Liver (tissue), 9 donors: Measurements from ENCODE around the gene B4GALNT3. TPM values are rescaled to one million over a fixed set of nuclear protein-coding genes. Genes with fewer than 3 reads are reported as not detected.

Experiments used
- DNase-seq: peaks from one replicate; pipeline ENCODE4 v3.0.0-alpha.2; 2017; ENCODE audit warnings: low spot score
- H3K27ac ChIP-seq, 2 donors: one replicate each; pipeline ENCODE4 v1.7.0; 2013; ENCODE audit warnings: inconsistent platforms in 2 of 2, low read length in 2 of 2, control low read depth in 1 of 2, low read depth in 1 of 2, mild to moderate bottlenecking in 1 of 2
- H3K27me3 ChIP-seq, 4 donors: one replicate each; pipeline versions ENCODE4 v1.6.1 to v1.7.0; 2013; ENCODE audit warnings: low read length in 3 of 4, inconsistent platforms in 1 of 4, mild to moderate bottlenecking in 1 of 4, moderate library complexity in 1 of 4; ENCODE audit not compliant: control insufficient read depth in 4 of 4, insufficient read depth in 4 of 4
- H3K36me3 ChIP-seq, 4 donors: one replicate each; pipeline versions ENCODE4 v1.6.1 to v1.7.0; 2013; ENCODE audit warnings: low read length in 3 of 4, mild to moderate bottlenecking in 3 of 4, low read depth in 1 of 4, moderate library complexity in 1 of 4; ENCODE audit not compliant: control insufficient read depth in 4 of 4, insufficient read depth in 3 of 4
- H3K4me1 ChIP-seq, 4 donors: one replicate each; pipeline versions ENCODE4 v1.6.1 to v1.7.0; 2013; ENCODE audit warnings: low read length in 3 of 4, mild to moderate bottlenecking in 3 of 4, moderate library complexity in 1 of 4; ENCODE audit not compliant: control insufficient read depth in 4 of 4, insufficient read depth in 4 of 4
- H3K4me3 ChIP-seq, 3 donors: one replicate each; pipeline versions ENCODE4 v1.6.1 to v1.7.0; 2013; ENCODE audit warnings: low read length in 3 of 3, control low read depth in 1 of 3, low read depth in 1 of 3, mild to moderate bottlenecking in 1 of 3
- H3K9ac ChIP-seq, 2 donors: one replicate each; pipeline ENCODE4 v1.7.0; 2013; ENCODE audit warnings: low read length in 2 of 2, mild to moderate bottlenecking in 2 of 2, moderate library complexity in 2 of 2, control low read depth in 1 of 2, low read depth in 1 of 2
- H3K9me3 ChIP-seq, 4 donors: one replicate each; pipeline versions ENCODE4 v1.6.1 to v1.7.0; 2013; ENCODE audit warnings: low read length in 3 of 4; ENCODE audit not compliant: control insufficient read depth in 4 of 4
- EGR1 ChIP-seq, 2 donors: IDR thresholded peaks; 2 replicates each; pipeline ENCODE4 v1.6.1; 2016 to 2018; ENCODE audit warnings: antibody characterized with exemption in 2 of 2, low read depth in 2 of 2
- FOXA1 ChIP-seq: IDR thresholded peaks from 2 replicates; pipeline ENCODE4 v1.6.1; 2016; ENCODE audit warnings: antibody characterized with exemption
- FOXA2 ChIP-seq: IDR thresholded peaks from 2 replicates; pipeline ENCODE4 v1.6.1; 2016; ENCODE audit warnings: antibody characterized with exemption
- GABPA ChIP-seq, 2 donors: IDR thresholded peaks in 1 of 2; conservative IDR thresholded peaks in 1 of 2; 2 replicates each; pipeline ENCODE4 v1.6.1; 2016; ENCODE audit warnings: antibody characterized with exemption in 2 of 2, mild to moderate bottlenecking in 1 of 2, moderate library complexity in 1 of 2
- HNF4A ChIP-seq, 2 donors: conservative IDR thresholded peaks; 2 replicates each; pipeline ENCODE4 v1.6.1; 2016; ENCODE audit warnings: antibody characterized with exemption in 2 of 2, mild to moderate bottlenecking in 2 of 2
- HNF4G ChIP-seq: IDR thresholded peaks from 2 replicates; pipeline ENCODE4 v1.6.1; 2016; ENCODE audit warnings: antibody characterized with exemption
- JUND ChIP-seq, 2 donors: IDR thresholded peaks; 2 replicates each; pipeline ENCODE4 v1.6.1; 2016; ENCODE audit warnings: antibody characterized with exemption in 2 of 2
- NR2F2 ChIP-seq: IDR thresholded peaks from 2 replicates; pipeline ENCODE4 v1.6.1; 2016; ENCODE audit warnings: antibody characterized with exemption
- RAD21 ChIP-seq, 2 donors: IDR thresholded peaks; 2 replicates each; pipeline ENCODE4 v1.6.1; 2016; ENCODE audit warnings: antibody characterized with exemption in 2 of 2, mild to moderate bottlenecking in 2 of 2
- RXRA ChIP-seq, 2 donors: IDR thresholded peaks; 2 replicates each; pipeline ENCODE4 v1.6.1; 2017 to 2018; ENCODE audit warnings: antibody characterized with exemption in 2 of 2, mild to moderate bottlenecking in 1 of 2
- SP1 ChIP-seq: IDR thresholded peaks from 2 replicates; pipeline ENCODE4 v1.6.1; 2018; ENCODE audit warnings: antibody characterized with exemption, mild to moderate bottlenecking
- TAF1 ChIP-seq: conservative IDR thresholded peaks from 2 replicates; pipeline ENCODE4 v1.6.1; 2016; ENCODE audit warnings: antibody characterized with exemption, mild to moderate bottlenecking
- YY1 ChIP-seq: IDR thresholded peaks from 2 replicates; pipeline ENCODE4 v1.6.1; 2016; ENCODE audit warnings: antibody characterized with exemption, mild to moderate bottlenecking
- WGBS: extraction: QIAGEN DNeasy Blood & Tissue Kit; methylation state at CpG from one replicate; pipeline ENCODE4 v1.1.7; 2013; 5-methylcytosine and 5-hydroxymethylcytosine counted together
- polyA plus RNA-seq, 2 donors: library from polyadenylated mRNA; stranded (reverse) in 1 of 2; unstranded in 1 of 2; fragments of 200-250 nt in 1 of 2; fragments of >200 nt in 1 of 2; fragmentation: Nextera tagmentation in 1 of 2; extraction: Ambion mirVana in 1 of 2; gene quantifications; one replicate each; pipeline versions ENCODE4 v1.2.1 to v1.2.3, GENCODE V29; 2013 to 2015
- total RNA-seq, 2 donors: library from RNA; depleted of rRNA; stranded (reverse); fragments of >200 nt; gene quantifications; one replicate each; pipeline ENCODE4 v1.2.3, GENCODE V29; 2014
- TF ChIP-seq, protein P1 (sequence below): fragments of 150-350 bp; IDR thresholded peaks from 2 replicates; pipeline ENCODE4 v1.5.1; 2017; ENCODE audit warnings: improper control_type of control experiment, low read depth, low read length; ENCODE audit not compliant: missing input control
- TF ChIP-seq, protein P2 (sequence below): IDR thresholded peaks from 2 replicates; pipeline ENCODE4 v1.6.1; 2016; ENCODE audit warnings: antibody characterized with exemption, mild to moderate bottlenecking
- TF ChIP-seq, protein P3 (sequence below): IDR thresholded peaks from 2 replicates; pipeline ENCODE4 v1.6.1; 2016; ENCODE audit warnings: antibody characterized with exemption
- TF ChIP-seq, protein P4 (sequence below): IDR thresholded peaks from 2 replicates; pipeline ENCODE4 v1.6.1; 2016; ENCODE audit warnings: antibody characterized with exemption
- TF ChIP-seq, protein P5 (sequence below): IDR thresholded peaks from 2 replicates; pipeline ENCODE4 v1.6.1; 2016; ENCODE audit warnings: antibody characterized with exemption
- donor health status: healthy.
- donor health status: healthy.
- donor health status: healthy.
- donor health status: healthy.
- donor health status: healthy.

B4GALNT3 gene
- total and polyA plus RNA-seq, 4 donors = 0.09 to 0.25 (median 0.14) TPM; not detected in 1

DNA sequence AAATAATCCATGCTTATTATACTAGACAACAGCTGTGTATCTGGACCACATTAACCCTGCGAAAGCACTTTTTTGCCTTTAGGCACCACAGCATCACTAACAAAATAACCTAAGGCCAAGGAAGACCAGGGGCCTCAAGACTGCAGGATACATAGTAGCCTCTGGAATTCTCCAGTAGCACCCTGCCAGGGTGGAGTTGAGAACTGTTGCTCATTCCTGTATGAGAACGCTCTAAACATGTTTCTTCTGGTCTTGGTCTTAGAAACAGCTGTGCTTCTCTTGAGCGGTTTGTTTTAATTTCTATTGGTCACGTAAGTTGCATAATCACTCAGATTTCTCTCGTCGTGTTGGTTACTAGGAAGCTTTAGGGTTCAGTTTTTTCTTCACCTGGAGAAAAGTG is 7.9 kb downstream of the B4GALNT3 start:
- 82% methylated on average over 6 of the region's 6 CpGs for WGBS
- no peaks in the 10 kb centered on the region for H3K4me1 ChIP-seq
- TF ChIP-seq GABPA (IDR thresholded peaks at IDR 0.05 in 1 of 2, conservative IDR thresholded peaks at IDR 0.05 in 1 of 2) (no peak), FOXA1 (no peak), NR2F2 (no peak), HNF4A (conservative IDR thresholded peaks at IDR 0.05) (no peak), SP1 (no peak), YY1 (no peak), JUND (IDR thresholded peaks at IDR 0.05) (no peak), FOXA2 (no peak), TAF1 (no peak), EGR1 (IDR thresholded peaks at IDR 0.05; ENCODE audit: low read depth in 2 of 2) (no peak), RAD21 (IDR thresholded peaks at IDR 0.05) (no peak), HNF4G (no peak), RXRA (IDR thresholded peaks at IDR 0.05) (no peak)
- TF ChIP-seq, protein P1, sequence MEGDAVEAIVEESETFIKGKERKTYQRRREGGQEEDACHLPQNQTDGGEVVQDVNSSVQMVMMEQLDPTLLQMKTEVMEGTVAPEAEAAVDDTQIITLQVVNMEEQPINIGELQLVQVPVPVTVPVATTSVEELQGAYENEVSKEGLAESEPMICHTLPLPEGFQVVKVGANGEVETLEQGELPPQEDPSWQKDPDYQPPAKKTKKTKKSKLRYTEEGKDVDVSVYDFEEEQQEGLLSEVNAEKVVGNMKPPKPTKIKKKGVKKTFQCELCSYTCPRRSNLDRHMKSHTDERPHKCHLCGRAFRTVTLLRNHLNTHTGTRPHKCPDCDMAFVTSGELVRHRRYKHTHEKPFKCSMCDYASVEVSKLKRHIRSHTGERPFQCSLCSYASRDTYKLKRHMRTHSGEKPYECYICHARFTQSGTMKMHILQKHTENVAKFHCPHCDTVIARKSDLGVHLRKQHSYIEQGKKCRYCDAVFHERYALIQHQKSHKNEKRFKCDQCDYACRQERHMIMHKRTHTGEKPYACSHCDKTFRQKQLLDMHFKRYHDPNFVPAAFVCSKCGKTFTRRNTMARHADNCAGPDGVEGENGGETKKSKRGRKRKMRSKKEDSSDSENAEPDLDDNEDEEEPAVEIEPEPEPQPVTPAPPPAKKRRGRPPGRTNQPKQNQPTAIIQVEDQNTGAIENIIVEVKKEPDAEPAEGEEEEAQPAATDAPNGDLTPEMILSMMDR = no peak
- TF ChIP-seq, protein P2, sequence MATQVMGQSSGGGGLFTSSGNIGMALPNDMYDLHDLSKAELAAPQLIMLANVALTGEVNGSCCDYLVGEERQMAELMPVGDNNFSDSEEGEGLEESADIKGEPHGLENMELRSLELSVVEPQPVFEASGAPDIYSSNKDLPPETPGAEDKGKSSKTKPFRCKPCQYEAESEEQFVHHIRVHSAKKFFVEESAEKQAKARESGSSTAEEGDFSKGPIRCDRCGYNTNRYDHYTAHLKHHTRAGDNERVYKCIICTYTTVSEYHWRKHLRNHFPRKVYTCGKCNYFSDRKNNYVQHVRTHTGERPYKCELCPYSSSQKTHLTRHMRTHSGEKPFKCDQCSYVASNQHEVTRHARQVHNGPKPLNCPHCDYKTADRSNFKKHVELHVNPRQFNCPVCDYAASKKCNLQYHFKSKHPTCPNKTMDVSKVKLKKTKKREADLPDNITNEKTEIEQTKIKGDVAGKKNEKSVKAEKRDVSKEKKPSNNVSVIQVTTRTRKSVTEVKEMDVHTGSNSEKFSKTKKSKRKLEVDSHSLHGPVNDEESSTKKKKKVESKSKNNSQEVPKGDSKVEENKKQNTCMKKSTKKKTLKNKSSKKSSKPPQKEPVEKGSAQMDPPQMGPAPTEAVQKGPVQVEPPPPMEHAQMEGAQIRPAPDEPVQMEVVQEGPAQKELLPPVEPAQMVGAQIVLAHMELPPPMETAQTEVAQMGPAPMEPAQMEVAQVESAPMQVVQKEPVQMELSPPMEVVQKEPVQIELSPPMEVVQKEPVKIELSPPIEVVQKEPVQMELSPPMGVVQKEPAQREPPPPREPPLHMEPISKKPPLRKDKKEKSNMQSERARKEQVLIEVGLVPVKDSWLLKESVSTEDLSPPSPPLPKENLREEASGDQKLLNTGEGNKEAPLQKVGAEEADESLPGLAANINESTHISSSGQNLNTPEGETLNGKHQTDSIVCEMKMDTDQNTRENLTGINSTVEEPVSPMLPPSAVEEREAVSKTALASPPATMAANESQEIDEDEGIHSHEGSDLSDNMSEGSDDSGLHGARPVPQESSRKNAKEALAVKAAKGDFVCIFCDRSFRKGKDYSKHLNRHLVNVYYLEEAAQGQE = no peak
- TF ChIP-seq, protein P3, sequence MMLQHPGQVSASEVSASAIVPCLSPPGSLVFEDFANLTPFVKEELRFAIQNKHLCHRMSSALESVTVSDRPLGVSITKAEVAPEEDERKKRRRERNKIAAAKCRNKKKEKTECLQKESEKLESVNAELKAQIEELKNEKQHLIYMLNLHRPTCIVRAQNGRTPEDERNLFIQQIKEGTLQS = no peak
- TF ChIP-seq, protein P4, sequence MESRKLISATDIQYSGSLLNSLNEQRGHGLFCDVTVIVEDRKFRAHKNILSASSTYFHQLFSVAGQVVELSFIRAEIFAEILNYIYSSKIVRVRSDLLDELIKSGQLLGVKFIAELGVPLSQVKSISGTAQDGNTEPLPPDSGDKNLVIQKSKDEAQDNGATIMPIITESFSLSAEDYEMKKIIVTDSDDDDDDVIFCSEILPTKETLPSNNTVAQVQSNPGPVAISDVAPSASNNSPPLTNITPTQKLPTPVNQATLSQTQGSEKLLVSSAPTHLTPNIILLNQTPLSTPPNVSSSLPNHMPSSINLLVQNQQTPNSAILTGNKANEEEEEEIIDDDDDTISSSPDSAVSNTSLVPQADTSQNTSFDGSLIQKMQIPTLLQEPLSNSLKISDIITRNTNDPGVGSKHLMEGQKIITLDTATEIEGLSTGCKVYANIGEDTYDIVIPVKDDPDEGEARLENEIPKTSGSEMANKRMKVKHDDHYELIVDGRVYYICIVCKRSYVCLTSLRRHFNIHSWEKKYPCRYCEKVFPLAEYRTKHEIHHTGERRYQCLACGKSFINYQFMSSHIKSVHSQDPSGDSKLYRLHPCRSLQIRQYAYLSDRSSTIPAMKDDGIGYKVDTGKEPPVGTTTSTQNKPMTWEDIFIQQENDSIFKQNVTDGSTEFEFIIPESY = no peak
- TF ChIP-seq, protein P5, sequence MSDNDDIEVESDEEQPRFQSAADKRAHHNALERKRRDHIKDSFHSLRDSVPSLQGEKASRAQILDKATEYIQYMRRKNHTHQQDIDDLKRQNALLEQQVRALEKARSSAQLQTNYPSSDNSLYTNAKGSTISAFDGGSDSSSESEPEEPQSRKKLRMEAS = no peak

More for the DNA sequence above, 7.9 kb downstream of the B4GALNT3 start:
- H3K36me3 ChIP-seq = no peaks in the 10 kb centered on the region
- no peak overlapping the region for H3K4me3 ChIP-seq
- no peaks in the 10 kb centered on the region for H3K9me3 ChIP-seq
- no peaks in the 10 kb centered on the region for H3K27me3 ChIP-seq
- H3K9ac ChIP-seq = no peak overlapping the region
- DNase-seq = no peak
- H3K27ac ChIP-seq = no peak overlapping the region
